H1 (cell line): ENCODE data around the gene BCL2L13. TPM values are rescaled to one million over a fixed set of nuclear protein-coding genes. Genes with fewer than 3 reads are reported as not detected.

Source experiments
- CTCF ChIA-PET: fragments of 300-600 bp; sonication (Branson Sonifier 250); formaldehyde crosslinking; loops from one replicate; lab custom pipeline; 2021; ENCODE audit not compliant: partially characterized antibody; lab: Charles Lee
- POLR2A ChIA-PET: fragments of 300-600 bp; sonication (Branson Sonifier 250); formaldehyde crosslinking; loops from one replicate; lab custom pipeline; 2021; ENCODE audit warnings: inconsistent platforms; ENCODE audit not compliant: partially characterized antibody; lab: Charles Lee
- DNase-seq, 2 experiments: peaks; one replicate each; pipeline versions ENCODE4 v3.0.0 to v3.0.0-alpha.2; 2010 to 2022; ENCODE audit warnings: low spot score in 2 of 2, low read depth in 1 of 2, mixed read lengths in 1 of 2
- FAIRE-seq: peaks from 2 replicates; lab custom pipeline; 2011; peaks lifted over from hg19 to GRCh38; lab: Jason Lieb, UNC
- H2AFZ ChIP-seq: 2 replicates; pipeline ENCODE4 v1.8.1; 2012; ENCODE audit warnings: low read length, inconsistent platforms
- H2AK5ac ChIP-seq: 2 replicates; pipeline ENCODE4 v1.6.1; 2013; ENCODE audit warnings: low read depth, low read length
- H2BK120ac ChIP-seq: replicated peaks from 2 replicates; pipeline ENCODE3; 2013; ENCODE audit warnings: low read depth, low read length, inconsistent platforms
- H2BK12ac ChIP-seq: 2 replicates; pipeline ENCODE4 v1.6.1; 2013; ENCODE audit warnings: low read depth, low read length
- H2BK15ac ChIP-seq: 2 replicates; pipeline ENCODE4 v1.6.1; 2013; ENCODE audit warnings: low read length
- H2BK20ac ChIP-seq: 2 replicates; pipeline ENCODE4 v1.6.1; 2013; ENCODE audit warnings: low read length
- H2BK5ac ChIP-seq: 2 replicates; pipeline ENCODE4 v1.6.1; 2013; ENCODE audit warnings: low read depth, low read length
- H3K14ac ChIP-seq: 2 replicates; pipeline ENCODE4 v1.6.1; 2013; ENCODE audit warnings: inconsistent platforms; ENCODE audit not compliant: insufficient read length
- H3K18ac ChIP-seq: 2 replicates; pipeline ENCODE4 v1.6.1; 2013; ENCODE audit warnings: low read length; ENCODE audit errors: extremely low read depth
- H3K23ac ChIP-seq: 2 replicates; pipeline ENCODE4 v1.6.1; 2013; ENCODE audit warnings: inconsistent platforms; ENCODE audit not compliant: insufficient read length
- H3K23me2 ChIP-seq: 2 replicates; pipeline ENCODE4 v1.6.1; 2013; ENCODE audit warnings: low read depth, low read length
- H3K27ac ChIP-seq: 2 replicates; pipeline ENCODE4 v1.6.1; 2011; ENCODE audit warnings: low read depth, low read length, inconsistent platforms
- H3K27me3 ChIP-seq, 4 experiments: replicated peaks in 1 of 4; 1 replicate in 1 of 4; 2 replicates in 3 of 4; pipeline versions ENCODE4 v1.6.1 to v1.8.1; 2011 to 2013; ENCODE audit warnings: low read length in 3 of 4, mild to moderate bottlenecking in 3 of 4, inconsistent platforms in 2 of 4, mixed read lengths in 2 of 4, moderate library complexity in 1 of 4; ENCODE audit not compliant: control insufficient read depth in 3 of 4, insufficient read depth in 3 of 4; ENCODE audit errors: extremely low read depth in 1 of 4
- H3K36me3 ChIP-seq, 4 experiments: 2 replicates each; pipeline versions ENCODE4 v1.6.1 to v1.8.1; 2011 to 2013; ENCODE audit warnings: mild to moderate bottlenecking in 4 of 4, low read length in 3 of 4, moderate library complexity in 2 of 4, control low read depth in 1 of 4, inconsistent platforms in 1 of 4; ENCODE audit not compliant: insufficient read depth in 4 of 4, control insufficient read depth in 2 of 4
- H3K4ac ChIP-seq: replicated peaks from 2 replicates; pipeline ENCODE3; 2013; ENCODE audit warnings: low read length, low read depth, mixed read lengths, inconsistent platforms; ENCODE audit not compliant: insufficient read length
- H3K4me1 ChIP-seq, 4 experiments: replicated peaks in 1 of 4; 1 replicate in 1 of 4; 2 replicates in 3 of 4; pipeline versions ENCODE4 v1.6.1 to v1.8.1; 2011 to 2013; ENCODE audit warnings: low read length in 3 of 4, inconsistent platforms in 2 of 4, mixed read lengths in 1 of 4; ENCODE audit not compliant: insufficient read depth in 4 of 4, control insufficient read depth in 3 of 4
- H3K4me2 ChIP-seq, 2 experiments: 2 replicates each; pipeline versions ENCODE4 v1.6.1 to v1.8.1; 2011 to 2013; ENCODE audit warnings: low read depth in 2 of 2, low read length in 2 of 2, control low read depth in 1 of 2, inconsistent platforms in 1 of 2, mild to moderate bottlenecking in 1 of 2; ENCODE audit not compliant: insufficient read depth in 1 of 2
- H3K4me3 ChIP-seq, 4 experiments: fragments of 200-600, 300-600 bp in 1 of 4; sonication (generic), shearing (Covaris generic), sonication (Bioruptor Twin) in 1 of 4; 2 replicates each; pipeline versions ENCODE4 v1.5.1 to v1.8.1; 2011 to 2016; ENCODE audit warnings: low read length in 4 of 4, low read depth in 3 of 4, control low read depth in 2 of 4, inconsistent platforms in 2 of 4, mild to moderate bottlenecking in 2 of 4, mixed read lengths in 1 of 4, moderate library complexity in 1 of 4; ENCODE audit not compliant: insufficient read depth in 2 of 4; ENCODE audit errors: extremely low read depth in 1 of 4
- H3K56ac ChIP-seq: replicated peaks from 2 replicates; pipeline ENCODE3; 2013; ENCODE audit warnings: low read depth, mild to moderate bottlenecking, mixed read lengths, low read length, inconsistent platforms; ENCODE audit not compliant: insufficient read length
- H3K79me1 ChIP-seq: 2 replicates; pipeline ENCODE4 v1.6.1; 2013; ENCODE audit warnings: low read depth, low read length, control low read depth
- H3K79me2 ChIP-seq, 2 experiments: 2 replicates each; pipeline versions ENCODE4 v1.6.1 to v1.8.1; 2012 to 2013; ENCODE audit warnings: low read length in 2 of 2, mild to moderate bottlenecking in 2 of 2, inconsistent platforms in 1 of 2; ENCODE audit not compliant: insufficient read depth in 2 of 2, control insufficient read depth in 1 of 2
- H3K9ac ChIP-seq, 4 experiments: replicated peaks in 1 of 4; 1 replicate in 1 of 4; 2 replicates in 3 of 4; pipeline versions ENCODE4 v1.6.1 to v1.8.1; 2011 to 2013; ENCODE audit warnings: low read depth in 3 of 4, low read length in 3 of 4, control low read depth in 2 of 4, mild to moderate bottlenecking in 2 of 4, moderate library complexity in 2 of 4, inconsistent platforms in 1 of 4; ENCODE audit errors: extremely low read depth in 1 of 4
- H3K9me3 ChIP-seq, 2 experiments: 2 replicates each; pipeline versions ENCODE4 v1.6.1 to v1.8.1; 2012 to 2013; ENCODE audit warnings: mild to moderate bottlenecking in 2 of 2, moderate library complexity in 2 of 2, control low read depth in 1 of 2, inconsistent platforms in 1 of 2, low read depth in 1 of 2, low read length in 1 of 2, mixed read lengths in 1 of 2; ENCODE audit not compliant: insufficient read depth in 2 of 2
- H4K20me1 ChIP-seq, 2 experiments: replicated peaks in 1 of 2; 2 replicates each; pipeline versions ENCODE3 to v1.8.1; 2011 to 2013; ENCODE audit warnings: inconsistent platforms in 2 of 2, low read length in 2 of 2, mild to moderate bottlenecking in 1 of 2; ENCODE audit not compliant: insufficient read depth in 2 of 2, control insufficient read depth in 1 of 2
- H4K5ac ChIP-seq: 2 replicates; pipeline ENCODE4 v1.6.1; 2013; ENCODE audit warnings: low read length, low read depth, mixed read lengths, inconsistent platforms; ENCODE audit not compliant: insufficient read length
- H4K8ac ChIP-seq: 2 replicates; pipeline ENCODE4 v1.8.0; 2013; ENCODE audit warnings: mild to moderate bottlenecking, moderate library complexity, low read length, inconsistent platforms; ENCODE audit not compliant: insufficient read depth; ENCODE audit errors: extremely low read depth
- H4K91ac ChIP-seq: replicated peaks from 2 replicates; pipeline ENCODE3; 2013; ENCODE audit warnings: low read length, mixed read lengths, inconsistent platforms; ENCODE audit not compliant: insufficient read length
- CHD2 ChIP-seq: IDR thresholded peaks from 2 replicates; pipeline ENCODE4 v1.6.1; 2012; ENCODE audit warnings: low read length, improper control_type of control experiment
- CTBP2 ChIP-seq: IDR thresholded peaks from 2 replicates; pipeline ENCODE4 v1.7.0; 2011; ENCODE audit warnings: borderline replicate concordance, mild to moderate bottlenecking, moderate library complexity, mixed read lengths, low read length; ENCODE audit not compliant: insufficient read depth, insufficient read length
- CTCF ChIP-seq, 3 experiments: IDR thresholded peaks; 1 replicate in 2 of 3; 2 replicates in 1 of 3; pipeline versions ENCODE4 v1.5.1 to v1.6.1; 2011; ENCODE audit warnings: low read length in 3 of 3, mild to moderate bottlenecking in 3 of 3, inconsistent platforms in 2 of 3, low read depth in 1 of 3, moderate library complexity in 1 of 3; ENCODE audit not compliant: insufficient read depth in 1 of 3; ENCODE audit errors: control extremely low read depth in 1 of 3
- E2F6 ChIP-seq: IDR thresholded peaks from 2 replicates; pipeline ENCODE4 v1.6.1; 2012; ENCODE audit warnings: inconsistent platforms
- JUND ChIP-seq: IDR thresholded peaks from 2 replicates; pipeline ENCODE4 v1.6.1; 2011; ENCODE audit warnings: mild to moderate bottlenecking, improper control_type of control experiment, low read length
- MAX ChIP-seq: IDR thresholded peaks from 2 replicates; pipeline ENCODE4 v1.6.1; 2012; ENCODE audit warnings: inconsistent platforms
- NRF1 ChIP-seq: IDR thresholded peaks from 2 replicates; pipeline ENCODE4 v1.6.1; 2011; ENCODE audit warnings: mild to moderate bottlenecking, low read depth, low read length, improper control_type of control experiment
- RFX5 ChIP-seq: IDR thresholded peaks from 2 replicates; pipeline ENCODE4 v1.6.1; 2011; ENCODE audit warnings: low read depth, low read length, improper control_type of control experiment, borderline replicate concordance
- TAF7 ChIP-seq: optimal IDR thresholded peaks from 2 replicates; pipeline ENCODE3; 2011; ENCODE audit warnings: low read depth, mild to moderate bottlenecking, inconsistent platforms, low read length, moderate library complexity, borderline replicate concordance
- WGBS, 2 experiments: shearing (Covaris generic) in 1 of 2; methylation state at CpG; one replicate each; pipeline versions ENCODE4 v1.1.6 to v1.1.7; 2013 to 2015; ENCODE audit warnings: low lambda C conversion rate in 2 of 2, mixed read lengths in 2 of 2, inconsistent platforms in 1 of 2, low coverage in 1 of 2, missing lambda C conversion rate in 1 of 2; ENCODE audit not compliant: insufficient replicate concordance in 2 of 2, insufficient coverage in 1 of 2, insufficient read length in 1 of 2; ENCODE audit errors: extremely low coverage in 1 of 2, missing lambda C conversion rate in 1 of 2; 5-methylcytosine and 5-hydroxymethylcytosine counted together
- polyA plus RNA-seq, 7 experiments: library from polyadenylated mRNA; depleted of rRNA in 3 of 7; stranded (reverse) in 5 of 7; unstranded in 2 of 7; fragments of >200 nt in 5 of 7; fragments of 200-250 nt in 2 of 7; gene quantifications; 1 replicate in 5 of 7; 2 replicates in 1 of 7; 4 replicates in 1 of 7; pipeline versions ENCODE4 v1.2.1 to v1.2.3, GENCODE V29; 2011 to 2013; ENCODE audit warnings: missing spikeins in 2 of 7, mixed read lengths in 2 of 7
- total RNA-seq: library from RNA; stranded (reverse); fragmentation: NEBNext Ultra II Directional; extraction: Animal tissue kit (Norgen Biotek cat#: 25700); gene quantifications from 2 replicates; pipeline ENCODE4 v1.2.1, GENCODE V29; 2021

BCL2L13 gene
- total and polyA plus RNA-seq, 2 of the 8 experiments (the other 6 are each of a cell fraction or from before 2014, with no cell fraction given), result 20.7 to 35.0 TPM

GRCh38 chr22:17589810-17590375 is 48.7 kb upstream of the BCL2L13 start:
- POLR2A ChIA-PET, result interaction anchor here (0.8 to 3.7 kb wide), 7 partner anchors 11 to 43 kb away, joined by 3 to 16 read pairs (median 4); no protein-coding TSS in a partner anchor
- H3K4me2 ChIP-seq, result no peak overlapping the region
- no peak overlapping the region for H3K14ac ChIP-seq
- no peak overlapping the region for H2BK20ac ChIP-seq
- H2BK120ac ChIP-seq, result no peak overlapping the region
- H2BK5ac ChIP-seq, result no peak overlapping the region
- no peak for FAIRE-seq
- no peaks in the 10 kb centered on the region for H3K79me2 ChIP-seq
- H3K23me2 ChIP-seq, result no peaks in the 10 kb centered on the region
- H3K9me3 ChIP-seq, result no peaks in the 10 kb centered on the region
- H3K18ac ChIP-seq, result no peak overlapping the region
- no peak overlapping the region for H2BK15ac ChIP-seq
- no peak overlapping the region for H3K9ac ChIP-seq
- no peak overlapping the region for H3K27ac ChIP-seq
- H3K36me3 ChIP-seq, result peaks cover 15 to 38% (median 28%) of the 10 kb centered on the region in 4 experiments
- H4K8ac ChIP-seq, result no peak overlapping the region
- DNase-seq, result no peak
- no peaks in the 10 kb centered on the region for H3K27me3 ChIP-seq
- no peaks in the 10 kb centered on the region for H3K79me1 ChIP-seq
- H4K5ac ChIP-seq, result no peak overlapping the region
- no peaks in the 10 kb centered on the region for H3K4me1 ChIP-seq
- H4K91ac ChIP-seq, result no peak overlapping the region
- H2AK5ac ChIP-seq, result no peak overlapping the region
- H4K20me1 ChIP-seq, result peaks cover 0 to 3% of the 10 kb centered on the region in 2 experiments
- 92% methylated on average over 10 of the region's 10 CpGs; no CpG with 5 or more reads in 1 of the 2 experiments for WGBS, 2 experiments
- H3K4ac ChIP-seq, result no peak overlapping the region
- CTCF ChIA-PET, result interaction anchor here (2.0 to 4.0 kb wide), 2 partner anchors 10 to 31 kb away, joined by 8 to 27 read pairs; no protein-coding TSS in a partner anchor
- H3K23ac ChIP-seq, result no peak overlapping the region
- no peak overlapping the region for H3K4me3 ChIP-seq
- no peak overlapping the region for H2AFZ ChIP-seq
- H3K56ac ChIP-seq, result no peak overlapping the region
- H2BK12ac ChIP-seq, result no peak overlapping the region
- TF ChIP-seq RFX5 (no peak), MAX (no peak), E2F6 (no peak), CTBP2 (no peak), TAF7 (no peak), CHD2 (no peak), NRF1 (no peak), CTCF (IDR thresholded peaks at IDR 0.05; ENCODE audit: control extremely low read depth in 1 of 3, insufficient read depth in 1 of 3, low read depth in 1 of 3, low read length in 3 of 3) (no peak), JUND (no peak)
